ENCODE data around the gene YBX3. TPM values are rescaled to one million over a fixed set of nuclear protein-coding genes. Genes with fewer than 3 reads are reported as not detected.

YBX3 gene
- total RNA-seq, 1 experiment from 2014 or later = 315 TPM

DNA sequence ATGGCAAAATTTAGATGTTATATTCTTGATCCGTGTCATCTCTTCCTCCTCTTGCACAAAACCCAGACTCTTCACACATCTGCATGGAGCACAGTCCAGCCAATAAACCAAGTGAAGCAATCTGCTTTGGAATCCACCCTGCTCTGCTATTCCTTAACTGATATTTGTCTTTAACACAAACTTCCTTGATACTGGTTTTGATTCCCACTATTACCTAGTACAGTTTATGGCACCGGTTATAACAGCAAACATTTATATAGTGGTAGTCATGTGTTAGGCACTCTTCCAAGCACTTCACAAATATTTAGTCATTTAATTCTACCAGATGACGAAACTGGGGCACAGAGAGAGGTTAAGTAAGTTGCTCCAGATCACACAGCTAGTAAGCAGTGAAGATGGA lies 61.8 kb downstream of the YBX3 start:
- Mint-ChIP-seq H3K9me3 (ENCODE audit: unreplicated experiment) (no peaks in the 10 kb centered on the region), H3K27ac (ENCODE audit: unreplicated experiment) (no peak overlapping the region), H3K4me3 (ENCODE audit: unreplicated experiment) (no peak overlapping the region), H3K27me3 (ENCODE audit: insufficient read depth, unreplicated experiment) (no peaks in the 10 kb centered on the region), H3K4me1 (ENCODE audit: low read depth, unreplicated experiment) (no peaks in the 10 kb centered on the region), H3K36me3 (ENCODE audit: insufficient read depth, unreplicated experiment) (no peaks in the 10 kb centered on the region)
- DNase-seq = no peak
- TF ChIP-seq, protein P1, sequence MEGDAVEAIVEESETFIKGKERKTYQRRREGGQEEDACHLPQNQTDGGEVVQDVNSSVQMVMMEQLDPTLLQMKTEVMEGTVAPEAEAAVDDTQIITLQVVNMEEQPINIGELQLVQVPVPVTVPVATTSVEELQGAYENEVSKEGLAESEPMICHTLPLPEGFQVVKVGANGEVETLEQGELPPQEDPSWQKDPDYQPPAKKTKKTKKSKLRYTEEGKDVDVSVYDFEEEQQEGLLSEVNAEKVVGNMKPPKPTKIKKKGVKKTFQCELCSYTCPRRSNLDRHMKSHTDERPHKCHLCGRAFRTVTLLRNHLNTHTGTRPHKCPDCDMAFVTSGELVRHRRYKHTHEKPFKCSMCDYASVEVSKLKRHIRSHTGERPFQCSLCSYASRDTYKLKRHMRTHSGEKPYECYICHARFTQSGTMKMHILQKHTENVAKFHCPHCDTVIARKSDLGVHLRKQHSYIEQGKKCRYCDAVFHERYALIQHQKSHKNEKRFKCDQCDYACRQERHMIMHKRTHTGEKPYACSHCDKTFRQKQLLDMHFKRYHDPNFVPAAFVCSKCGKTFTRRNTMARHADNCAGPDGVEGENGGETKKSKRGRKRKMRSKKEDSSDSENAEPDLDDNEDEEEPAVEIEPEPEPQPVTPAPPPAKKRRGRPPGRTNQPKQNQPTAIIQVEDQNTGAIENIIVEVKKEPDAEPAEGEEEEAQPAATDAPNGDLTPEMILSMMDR (IDR thresholded peaks at IDR 0.05; ENCODE audit: insufficient read depth in 1 of 2, low read depth in 1 of 2, low read length in 1 of 2, severe bottlenecking in 1 of 2, unreplicated experiment in 1 of 2) = no peak
- Histone ChIP-seq H3K27me3 (replicated peaks; ENCODE audit: control insufficient read depth, insufficient read depth, low read length) (no peaks in the 10 kb centered on the region), H3K36me3 (ENCODE audit: control insufficient read depth, insufficient read depth, low read length) (no peaks in the 10 kb centered on the region), H3K9me3 (peaks cover 11% of the 10 kb centered on the region; the same call in 1 of the 2 replicates), H3K4me3 (ENCODE audit: low read depth, low read length) (no peak overlapping the region), H3K4me1 (no peaks in the 10 kb centered on the region)
- intact Hi-C loops (cut with micrococcal nuclease; ENCODE audit: unreplicated experiment) = no loop called here
- BruUV-seq (replicated peaks) = no TSS peak
- ChIA-PET POLR2A (no interaction called here), CTCF (interaction anchor here (0.5 kb wide), 1 partner anchor 459 kb away, joined by 4 read pairs; no protein-coding TSS in a partner anchor)

DNA sequence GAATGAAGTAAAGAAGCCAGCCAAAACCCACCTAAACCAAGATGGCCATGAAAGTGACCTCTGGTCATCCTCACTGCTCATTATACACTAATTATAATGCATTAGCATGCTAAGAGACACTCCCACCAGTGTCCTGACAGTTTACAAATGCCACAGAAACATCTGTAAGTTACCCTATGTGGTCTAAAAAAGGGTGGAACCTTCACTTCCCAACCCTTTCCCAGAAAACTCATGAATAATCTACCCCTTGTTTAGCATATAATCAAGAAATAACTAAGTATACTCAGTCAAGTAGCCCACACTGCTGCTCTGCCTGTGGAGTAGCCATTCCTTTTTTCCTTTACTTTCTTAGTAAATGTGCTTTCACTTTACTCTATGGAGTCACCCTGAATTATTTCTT lies 69.1 kb downstream of the YBX3 start:
- no peaks in the 10 kb centered on the region for H3K4me1 ChIP-seq
- H3K27me3 Mint-ChIP-seq (ENCODE audit: insufficient read depth, unreplicated experiment) = no peaks in the 10 kb centered on the region
- CTCF ChIA-PET = no interaction called here

DNA sequence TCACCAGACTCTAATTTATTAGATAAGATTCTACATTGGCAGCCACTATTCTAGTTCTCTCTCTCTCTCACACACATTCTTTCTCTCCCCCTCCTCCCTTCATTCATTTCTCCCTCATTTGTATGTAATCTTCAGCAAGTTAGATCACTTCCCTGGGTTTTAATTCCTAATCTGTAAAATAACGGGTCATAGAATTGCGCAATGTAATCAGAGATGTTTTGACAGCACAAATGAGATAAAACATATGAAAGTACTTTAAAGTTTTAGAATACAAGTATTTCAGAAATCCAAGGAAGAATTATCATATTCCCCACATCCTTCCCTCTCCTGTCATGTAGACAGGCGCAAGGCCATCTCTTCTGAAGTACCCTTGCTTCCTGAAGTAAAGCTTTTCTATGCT lies 70.9 kb downstream of the YBX3 start:
- Histone ChIP-seq H3K9me3 (peaks cover 18% of the 10 kb centered on the region; the same call in 1 of the 2 replicates), H3K27me3 (replicated peaks; ENCODE audit: control insufficient read depth, insufficient read depth, low read length) (no peaks in the 10 kb centered on the region), H3K4me1 (no peaks in the 10 kb centered on the region), H3K4me3 (ENCODE audit: low read depth, low read length) (no peak overlapping the region), H3K36me3 (ENCODE audit: control insufficient read depth, insufficient read depth, low read length) (no peaks in the 10 kb centered on the region)
- H3K27me3 Mint-ChIP-seq (ENCODE audit: insufficient read depth, unreplicated experiment) = no peaks in the 10 kb centered on the region
- DNase-seq = no peak
- H3K9me3 Mint-ChIP-seq (ENCODE audit: unreplicated experiment) = peaks cover 10% of the 10 kb centered on the region
- ChIA-PET CTCF (no interaction called here), POLR2A (no interaction called here)
- TF ChIP-seq, protein P1 (IDR thresholded peaks at IDR 0.05; ENCODE audit: insufficient read depth in 1 of 2, low read depth in 1 of 2, low read length in 1 of 2, severe bottlenecking in 1 of 2, unreplicated experiment in 1 of 2) = no peak
- intact Hi-C loops (cut with micrococcal nuclease; ENCODE audit: unreplicated experiment) = no loop called here
- H3K4me1 Mint-ChIP-seq (ENCODE audit: low read depth, unreplicated experiment) = no peaks in the 10 kb centered on the region
- BruUV-seq (replicated peaks) = no TSS peak
- no peak overlapping the region for H3K27ac Mint-ChIP-seq (ENCODE audit: unreplicated experiment)
- peaks cover 8% of the 10 kb centered on the region for H3K36me3 Mint-ChIP-seq (ENCODE audit: insufficient read depth, unreplicated experiment)
- H3K4me3 Mint-ChIP-seq (ENCODE audit: unreplicated experiment) = no peak overlapping the region

More for the DNA sequence above, 69.1 kb downstream of the YBX3 start:
- Mint-ChIP-seq H3K27ac (ENCODE audit: unreplicated experiment) (no peak overlapping the region), H3K4me3 (ENCODE audit: unreplicated experiment) (no peak overlapping the region), H3K36me3 (ENCODE audit: insufficient read depth, unreplicated experiment) (no peaks in the 10 kb centered on the region), H3K4me1 (ENCODE audit: low read depth, unreplicated experiment) (no peaks in the 10 kb centered on the region), H3K9me3 (ENCODE audit: unreplicated experiment) (no peaks in the 10 kb centered on the region)
- H3K36me3 ChIP-seq (ENCODE audit: control insufficient read depth, insufficient read depth, low read length) = no peaks in the 10 kb centered on the region
- no peaks in the 10 kb centered on the region for H3K27me3 ChIP-seq (replicated peaks; ENCODE audit: control insufficient read depth, insufficient read depth, low read length)
- TF ChIP-seq, protein P1 (IDR thresholded peaks at IDR 0.05; ENCODE audit: insufficient read depth in 1 of 2, low read depth in 1 of 2, low read length in 1 of 2, severe bottlenecking in 1 of 2, unreplicated experiment in 1 of 2) = no peak
- H3K9me3 ChIP-seq = peaks cover 15% of the 10 kb centered on the region; the same call in 1 of the 2 replicates
- H3K4me3 ChIP-seq (ENCODE audit: low read depth, low read length) = no peak overlapping the region
- POLR2A ChIA-PET = no interaction called here
- no TSS peak for BruUV-seq (replicated peaks)
- DNase-seq = no peak
- intact Hi-C loops (cut with micrococcal nuclease; ENCODE audit: unreplicated experiment) = no loop called here

Other genes with a start within 250 kb of the YBX3 start
- 0.73 and 1.1 TPM in 2 replicates for gene EIF2S3B, start 217.4 kb downstream of the YBX3 start, total RNA-seq (2022)
- gene MAGOHB, start 109.7 kb downstream of the YBX3 start, total RNA-seq (2022) = 134 and 137 TPM in 2 replicates
- gene STYK1, start 49.3 kb downstream of the YBX3 start, total RNA-seq (2022) = 4.5 and 4.9 TPM in 2 replicates
- not detected in 2 replicates for gene TAS2R7, start 79.3 kb upstream of the YBX3 start, total RNA-seq (2022)
- not detected in 2 replicates for gene TAS2R8, start 84.0 kb upstream of the YBX3 start, total RNA-seq (2022)
- not detected in 2 replicates for gene TAS2R9, start 86.8 kb upstream of the YBX3 start, total RNA-seq (2022)
- 0.29 and 0.30 TPM in 2 replicates for gene TAS2R10, start 103.0 kb upstream of the YBX3 start, total RNA-seq (2022)
- 6.8 and 8.4 TPM in 2 replicates for gene PRR4, start 126.2 kb upstream of the YBX3 start, total RNA-seq (2022)
- 21.2 and 24.4 TPM in 2 replicates for gene PRH1, start 160.9 kb upstream of the YBX3 start, total RNA-seq (2022)
- gene TAS2R13, start 186.2 kb upstream of the YBX3 start, total RNA-seq (2022) = 1.6 and 2.0 TPM in 2 replicates
- 0.93 TPM in 1 of 2 replicates, not detected in the other for gene PRH2, start 205.9 kb upstream of the YBX3 start, total RNA-seq (2022)
- 2.7 and 3.1 TPM in 2 replicates for gene TAS2R14, start 215.9 kb upstream of the YBX3 start, total RNA-seq (2022)